Dermis microvascular lymphatic vessel endothelial cell (primary cell): ENCODE results near the gene MARVELD1. TPM values are rescaled to one million over a fixed set of nuclear protein-coding genes. Genes with fewer than 3 reads are reported as not detected.
"Not testable (repeated sequence)": the region's sequence is repeated elsewhere in the genome, so short reads cannot be mapped to it uniquely, and the experiment has no call there.

Experiments
- DNase-seq, 2 donors: peaks; one replicate each; pipeline versions ENCODE4 v3.0.0 to v3.0.0-alpha.2; 2010; ENCODE audit warnings: low read depth in 2 of 2
- total RNA-seq: library from RNA; depleted of rRNA; stranded (reverse); fragments of >200 nt; gene quantifications from 2 replicates; pipeline ENCODE4 v1.2.1, GENCODE V29; 2014

Gene MARVELD1
- total RNA-seq, 1 donor from 2014 or later: 10.5 TPM

DNA sequence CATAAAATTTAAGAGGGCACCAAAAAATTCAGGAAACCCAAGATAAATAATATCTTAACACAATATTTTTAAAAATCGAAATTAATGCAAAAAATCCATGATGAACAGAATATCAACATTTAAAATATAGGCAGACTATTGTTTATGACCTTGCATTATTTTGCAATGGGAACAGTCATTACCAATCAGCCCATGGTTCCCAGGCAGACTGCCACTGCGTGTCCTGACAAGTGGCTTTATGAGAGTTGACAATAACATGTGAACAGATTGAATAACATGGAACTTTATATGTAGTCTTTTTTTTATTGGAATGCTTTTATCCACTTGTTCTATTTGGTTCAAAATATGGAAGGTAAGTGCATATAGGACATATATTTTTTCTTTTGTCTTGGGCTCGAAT is 23.4 kb upstream of the MARVELD1 start:
- no peak for DNase-seq

- DNase-seq: not testable (repeated sequence)
Measured at GRCh38 chr10:97698072-97698655, 15.4 kb upstream of the MARVELD1 start.

DNA sequence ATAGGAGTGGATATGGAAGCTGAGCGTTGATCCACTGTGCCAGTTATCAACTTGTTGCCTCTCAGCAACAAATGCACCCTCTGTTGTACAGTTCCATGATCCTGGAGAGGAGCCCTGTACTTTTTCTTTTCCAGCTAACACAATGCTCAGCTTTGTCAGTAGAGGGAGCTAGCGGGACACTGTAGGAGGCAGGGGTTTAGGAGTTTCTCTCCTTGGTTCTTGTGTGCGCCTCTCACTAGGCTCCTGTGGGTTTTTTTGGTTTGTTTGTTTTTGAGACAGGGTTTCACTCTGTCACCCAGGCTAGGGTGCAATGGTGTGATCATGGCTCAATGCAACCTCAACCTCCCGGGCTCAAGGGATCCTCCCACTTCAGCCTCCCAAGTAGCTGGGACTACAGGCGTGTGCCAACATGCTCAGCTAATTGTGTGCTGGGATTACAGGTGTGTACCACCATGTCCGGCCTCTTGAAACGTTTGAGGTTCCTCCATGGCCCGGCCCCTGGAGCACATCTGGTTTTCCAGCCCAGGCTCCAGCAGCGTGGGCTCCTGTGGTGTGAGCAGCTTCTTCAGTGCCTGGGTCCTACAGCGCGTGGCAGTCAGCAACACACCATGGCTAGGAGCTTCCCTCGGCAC is 12.0 kb upstream of the MARVELD1 start:
- peak; percentile 57 to 69 for DNase-seq

- DNase-seq: no peak
Measured at GRCh38 chr10:97703398-97704067, 10.0 kb upstream of the MARVELD1 start.

DNA sequence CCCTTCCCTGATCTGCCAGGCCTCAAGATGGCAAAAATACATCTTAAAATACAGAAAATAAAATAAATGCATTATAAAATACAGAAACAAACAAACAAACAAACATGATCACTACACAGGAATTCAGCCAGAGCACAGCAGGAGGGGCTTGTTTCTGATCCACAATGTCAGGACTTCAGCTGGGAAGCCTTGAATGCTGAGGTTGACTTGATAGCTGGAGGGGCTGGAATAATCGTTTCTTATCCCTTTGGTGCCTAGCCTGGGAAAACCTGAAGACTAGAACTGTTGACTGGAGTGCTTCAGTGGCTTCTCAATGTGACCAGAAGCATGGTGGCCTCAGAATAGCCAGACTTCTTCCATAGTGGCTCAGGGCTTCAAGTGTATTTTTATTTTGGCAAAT is 9.2 kb upstream of the MARVELD1 start:
- no peak for DNase-seq

DNA sequence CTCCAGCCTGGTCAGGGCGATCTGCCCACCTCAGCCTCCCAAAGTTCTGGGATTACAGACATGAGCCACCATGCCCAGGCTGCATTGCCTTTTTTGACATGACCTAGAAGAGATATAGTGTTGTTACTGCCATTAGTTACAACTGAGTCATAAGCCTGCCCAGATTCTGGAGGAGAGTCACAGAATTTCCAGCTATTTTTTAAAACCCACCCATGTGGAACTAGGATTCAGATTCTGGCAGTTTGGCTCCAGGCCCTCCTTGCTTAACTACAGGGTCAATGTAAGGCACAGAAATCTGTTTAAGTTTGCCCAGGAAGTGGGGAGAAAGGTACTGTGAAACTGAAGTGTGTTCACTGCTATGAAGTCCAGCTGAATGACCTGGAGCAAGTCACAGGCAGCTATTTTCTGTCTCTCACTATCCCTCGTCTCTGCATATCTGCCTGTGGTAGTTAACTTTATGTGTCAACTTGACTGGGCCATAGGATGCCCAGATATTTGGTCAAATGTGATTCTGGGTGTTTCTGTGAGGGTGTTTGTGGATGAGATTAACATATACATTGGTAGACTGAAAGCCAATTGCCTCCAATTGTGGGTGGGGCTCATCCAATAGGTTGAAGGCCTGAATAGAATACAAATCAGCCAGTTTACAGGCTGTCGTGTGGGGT is 8.4 kb upstream of the MARVELD1 start:
- no peak for DNase-seq

- DNase-seq: no peak
Measured at GRCh38 chr10:97707134-97707861, 6.2 kb upstream of the MARVELD1 start.

DNA sequence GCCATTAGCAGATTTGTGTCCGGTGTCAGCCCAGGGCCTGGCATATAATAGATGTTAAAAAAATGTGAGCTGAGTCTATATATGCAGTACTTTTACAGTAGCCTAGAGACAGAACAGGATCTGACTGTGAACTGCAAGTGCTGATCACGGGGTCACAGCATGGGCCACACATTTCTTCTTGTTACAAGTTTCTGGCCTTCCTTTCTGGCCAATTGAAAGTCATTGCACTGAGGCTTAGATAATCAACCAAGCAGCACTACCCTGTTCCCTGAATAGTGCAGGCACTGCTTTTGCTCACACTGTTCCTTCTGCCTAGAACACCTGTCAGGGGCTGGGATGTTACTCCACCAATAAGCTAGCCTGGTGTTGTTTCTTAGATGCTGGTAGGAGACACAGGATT is 5.4 kb upstream of the MARVELD1 start:
- DNase-seq: no peak

GRCh38 chr10:97708976-97709946 is 4.3 kb upstream of the MARVELD1 start:
- peak; percentile 51 to 65 for DNase-seq

GRCh38 chr10:97711640-97712572 is 1.6 kb upstream of the MARVELD1 start:
- no peak for DNase-seq

GRCh38 chr10:97713826-97714400 is 383 bp downstream of the MARVELD1 start:
- peak; percentile 50 to 84 for DNase-seq

DNA sequence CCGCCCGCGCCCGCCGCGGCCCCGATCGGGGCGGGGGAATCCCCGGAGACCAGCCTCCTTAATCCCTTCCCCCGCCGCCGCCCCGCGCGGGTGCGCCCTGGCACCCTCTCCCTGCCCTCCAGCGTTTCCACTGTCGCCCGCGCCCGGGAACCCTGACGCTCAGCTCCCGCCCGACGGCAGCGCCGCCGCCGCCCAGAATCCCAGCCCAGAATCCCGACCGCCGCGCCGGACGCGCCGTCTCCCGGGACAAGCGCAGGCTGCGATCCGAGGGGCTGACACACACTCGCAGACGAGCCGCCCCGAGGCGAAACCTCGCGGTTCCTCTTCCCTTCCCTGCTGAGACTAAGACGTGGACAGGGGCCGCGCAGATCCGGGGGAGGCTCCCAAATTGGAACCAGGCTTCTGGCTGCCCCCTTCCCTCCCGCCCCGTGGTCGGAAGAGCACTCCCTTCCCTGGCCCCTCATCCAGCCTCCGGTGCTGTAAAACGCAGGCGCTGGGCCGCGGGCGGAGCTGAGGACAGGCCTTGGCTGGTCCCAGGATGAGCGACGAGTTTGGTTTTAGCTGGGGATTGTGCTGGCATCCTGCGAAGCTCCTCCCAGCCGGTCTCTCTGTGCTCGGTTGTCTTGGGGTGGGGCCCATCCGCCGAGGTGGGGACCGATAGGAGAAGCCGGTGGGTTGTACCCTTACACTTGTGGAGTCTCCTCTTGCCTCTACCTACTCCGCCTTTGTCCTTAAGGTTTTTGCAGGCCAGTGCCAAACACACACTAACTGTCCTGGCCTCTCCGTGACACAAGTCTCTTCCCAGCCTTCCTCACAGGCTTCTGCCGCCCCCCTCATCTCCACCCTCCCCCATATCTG is 1.1 kb downstream of the MARVELD1 start:
- DNase-seq: peak in 1 of 2 donors; percentile 52

GRCh38 chr10:97715259-97715874 is 1.8 kb downstream of the MARVELD1 start:
- no peak for DNase-seq

GRCh38 chr10:97717627-97718026 is 4.1 kb downstream of the MARVELD1 start:
- DNase-seq: no peak

DNA sequence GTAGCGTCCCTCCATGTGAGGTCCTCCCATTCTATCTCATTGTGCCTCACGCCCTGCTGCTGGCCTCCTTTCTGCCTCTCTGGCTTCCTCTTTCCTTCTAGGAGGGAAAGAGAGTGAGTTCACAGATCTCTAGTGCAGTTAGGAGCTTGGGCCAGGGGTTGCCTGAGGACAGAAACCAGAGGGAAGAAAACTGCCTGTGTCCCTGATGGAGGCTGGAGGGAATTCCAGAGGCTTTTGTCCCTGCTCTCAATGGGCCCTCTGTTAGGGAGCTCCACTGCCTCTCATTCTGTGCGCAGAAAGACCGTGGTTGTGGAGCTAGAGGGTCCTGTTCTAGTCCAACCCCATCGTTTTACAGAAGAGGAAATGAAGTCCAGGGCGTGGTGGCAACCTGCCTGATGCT is 4.6 kb downstream of the MARVELD1 start:
- no peak for DNase-seq

DNA sequence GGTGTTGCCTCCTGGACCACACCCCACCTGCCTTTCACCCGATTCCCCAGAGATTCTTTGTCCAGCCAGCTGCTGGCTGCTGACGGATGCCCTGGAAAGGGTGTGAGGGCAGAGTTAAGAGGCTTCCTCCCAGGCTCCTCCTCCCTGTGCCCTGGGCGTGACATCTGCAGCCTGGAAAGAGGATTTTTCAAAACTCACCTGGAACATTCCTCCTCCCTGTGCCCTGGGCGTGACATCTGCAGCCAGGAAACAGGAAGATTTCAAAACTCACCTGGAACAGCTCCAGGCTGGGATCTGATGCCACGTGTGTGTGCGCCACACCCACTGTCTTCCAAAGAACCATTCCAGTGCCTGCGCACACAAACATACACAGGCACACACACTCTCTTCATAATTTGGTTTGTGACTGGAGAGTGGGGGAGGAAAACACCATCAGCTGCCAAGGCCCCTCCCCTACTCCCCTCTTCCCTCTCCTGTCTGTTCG is 5.2 kb downstream of the MARVELD1 start:
- DNase-seq: peak in 1 of 2 donors; percentile 67

DNA sequence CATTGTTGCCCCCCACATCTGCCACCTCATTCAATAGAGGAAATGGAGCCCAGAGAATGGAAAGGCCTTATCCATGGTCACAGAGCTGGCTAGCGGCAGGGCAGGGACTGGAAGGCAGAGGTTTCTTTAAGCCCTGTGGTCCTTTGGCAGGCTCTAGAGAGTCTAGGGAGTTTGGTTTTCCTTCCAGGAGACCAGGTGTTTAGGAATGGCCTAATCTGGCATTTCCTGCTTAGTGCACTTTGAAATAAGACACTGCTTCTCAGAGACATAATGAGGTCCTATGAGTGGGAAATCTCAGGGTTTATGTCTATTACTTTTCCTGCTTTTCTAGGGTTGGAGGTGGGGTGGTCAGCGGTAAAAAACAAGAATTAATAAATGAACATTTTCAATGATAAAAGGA is 6.1 kb downstream of the MARVELD1 start:
- DNase-seq: no peak
